Smooth muscle cell (in vitro differentiated cells): ENCODE data around the gene SAE1. TPM values are rescaled to one million over a fixed set of nuclear protein-coding genes. Genes with fewer than 3 reads are reported as not detected.

Source experiments
- DNase-seq: peaks from one replicate; lab custom pipeline; 2025; ENCODE audit not compliant: unreplicated experiment; lab: John Stamatoyannopoulos, UW
- H2AFZ ChIP-seq: fragments of 200-600 bp; sonication (generic); 2 replicates; pipeline ENCODE4 v1.6.0; 2016; ENCODE audit warnings: antibody characterized with exemption, low read depth, mild to moderate bottlenecking
- H3F3A ChIP-seq: fragments of 200-600 bp; sonication (generic); 2 replicates; pipeline ENCODE4 v1.6.0; 2017; ENCODE audit warnings: antibody characterized with exemption, low read depth
- H3K27ac ChIP-seq: fragments of 200-600 bp; sonication (generic); 2 replicates; pipeline ENCODE4 v1.5.1; 2016; ENCODE audit warnings: low read depth, mild to moderate bottlenecking
- H3K27me3 ChIP-seq: fragments of 200-600 bp; sonication (generic); 2 replicates; pipeline ENCODE4 v1.6.1; 2016; ENCODE audit warnings: low read depth, mild to moderate bottlenecking
- H3K36me3 ChIP-seq: fragments of 200-600 bp; sonication (generic); 2 replicates; pipeline ENCODE4 v1.5.1; 2016; ENCODE audit warnings: low read depth
- H3K4me1 ChIP-seq: fragments of 200-600 bp; sonication (generic); 2 replicates; pipeline ENCODE4 v1.5.1; 2016; ENCODE audit warnings: low read depth
- H3K4me2 ChIP-seq: fragments of 200-600 bp; sonication (generic); 2 replicates; pipeline ENCODE4 v1.6.0; 2016; ENCODE audit warnings: mild to moderate bottlenecking
- H3K4me3 ChIP-seq: fragments of 200-600 bp; sonication (generic); 2 replicates; pipeline ENCODE4 v1.5.1; 2016; ENCODE audit warnings: mild to moderate bottlenecking
- H3K79me2 ChIP-seq: fragments of 200-600 bp; sonication (generic); 2 replicates; pipeline ENCODE4 v1.6.0; 2016; ENCODE audit warnings: low read depth, mild to moderate bottlenecking
- H3K9ac ChIP-seq: fragments of 200-600 bp; sonication (generic); 2 replicates; pipeline ENCODE4 v1.6.0; 2016; ENCODE audit warnings: low read depth
- H3K9me3 ChIP-seq: fragments of 200-600 bp; sonication (generic); replicated peaks from 2 replicates; pipeline ENCODE4 v1.5.1; 2016; ENCODE audit warnings: low read depth
- H4K20me1 ChIP-seq: fragments of 200-600 bp; sonication (generic); 2 replicates; pipeline ENCODE4 v1.6.0; 2016; ENCODE audit warnings: low read depth
- CTCF ChIP-seq: fragments of 200-600 bp; sonication (generic); IDR thresholded peaks from 2 replicates; pipeline ENCODE4 v1.5.1; 2017; ENCODE audit warnings: borderline replicate concordance, mild to moderate bottlenecking, antibody characterized with exemption; ENCODE audit not compliant: insufficient read depth, poor library complexity, severe bottlenecking
- WGBS: methylation state at CpG from one replicate; pipeline ENCODE4 v1.1.7; 2016; ENCODE audit warnings: low lambda C conversion rate; 5-methylcytosine and 5-hydroxymethylcytosine counted together
- polyA plus RNA-seq: library from polyadenylated mRNA; unstranded; fragments of >200 nt; fragmentation: Nextera tagmentation; extraction: Ambion mirVana; gene quantifications from 2 replicates; pipeline ENCODE4 v1.2.1, GENCODE V29; 2016
- total RNA-seq: library from RNA; depleted of rRNA; stranded (reverse); fragments of >200 nt; gene quantifications from 2 replicates; pipeline ENCODE4 v1.2.3, GENCODE V29; 2014

Gene SAE1
- total and polyA plus RNA-seq, 2 experiments from 2014 or later = 65.9 to 89.4 TPM

DNA sequence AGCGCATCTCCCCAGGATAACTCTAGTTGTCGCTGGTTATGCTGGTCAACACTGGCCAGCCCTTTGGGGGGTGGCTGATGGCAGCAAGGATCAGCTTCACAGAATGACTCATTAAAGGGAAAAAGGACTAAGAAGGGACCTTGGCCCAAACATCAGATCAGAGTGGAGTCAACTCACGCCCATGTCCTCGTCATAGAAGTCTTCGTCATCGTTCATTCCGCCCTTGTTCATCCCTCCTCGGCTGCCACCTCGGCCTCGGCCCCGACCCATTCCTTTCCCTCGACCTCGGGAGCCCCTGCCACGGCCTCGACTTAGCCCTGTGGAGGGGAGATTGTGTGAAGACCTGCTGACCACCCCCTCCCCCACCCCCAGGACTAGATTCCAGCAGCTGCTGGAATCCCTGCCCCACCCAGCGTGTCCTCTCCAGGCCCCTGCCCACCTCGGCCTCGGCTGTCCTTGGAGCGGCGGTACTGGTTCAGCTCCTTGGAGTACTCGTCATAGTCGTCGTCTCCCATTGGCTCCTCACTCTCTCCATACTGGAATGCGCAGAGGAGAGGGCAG is 45.7 kb upstream of the SAE1 start:
- Histone ChIP-seq H3K4me2 (no peak overlapping the region), H3K9ac (no peak overlapping the region), H3F3A (no peaks in the 10 kb centered on the region), H3K4me3 (no peak overlapping the region), H3K9me3 (no peaks in the 10 kb centered on the region), H4K20me1 (peaks cover 3% of the 10 kb centered on the region), H3K4me1 (no peaks in the 10 kb centered on the region), H3K27ac (no peak overlapping the region), H2AFZ (no peak overlapping the region), H3K27me3 (no peaks in the 10 kb centered on the region), H3K79me2 (no peaks in the 10 kb centered on the region), H3K36me3 (peaks cover 7% of the 10 kb centered on the region)
- WGBS = 98% methylated on average over 24 of the region's 24 CpGs
- TF ChIP-seq CTCF = no peak
- DNase-seq = no peak

GRCh38 chr19:47086280-47086679 is 44.4 kb upstream of the SAE1 start:
- WGBS = 96% methylated on average over 17 of the region's 17 CpGs
- H3K4me2 ChIP-seq = no peak overlapping the region
- TF ChIP-seq CTCF = no peak
- peaks cover 7% of the 10 kb centered on the region for H3K36me3 ChIP-seq
- no peaks in the 10 kb centered on the region for H3K9me3 ChIP-seq
- H3K79me2 ChIP-seq = no peaks in the 10 kb centered on the region
- H2AFZ ChIP-seq = no peak overlapping the region
- H3K9ac ChIP-seq = no peak overlapping the region
- no peaks in the 10 kb centered on the region for H3K27me3 ChIP-seq
- peaks cover 5% of the 10 kb centered on the region for H4K20me1 ChIP-seq
- H3K4me1 ChIP-seq = no peaks in the 10 kb centered on the region
- H3F3A ChIP-seq = no peaks in the 10 kb centered on the region
- H3K4me3 ChIP-seq = no peak overlapping the region
- no peak overlapping the region for H3K27ac ChIP-seq
- no peak for DNase-seq

GRCh38 chr19:47089767-47090350 is 40.8 kb upstream of the SAE1 start:
- WGBS = 98% methylated on average over 21 of the region's 21 CpGs
- H3K9ac ChIP-seq = no peak overlapping the region

More at GRCh38 chr19:47089767-47090350, 40.8 kb upstream of the SAE1 start:
- peaks cover 11% of the 10 kb centered on the region for H3K79me2 ChIP-seq
- no peak overlapping the region for H2AFZ ChIP-seq
- peaks cover 3% of the 10 kb centered on the region for H3K36me3 ChIP-seq
- H3K4me3 ChIP-seq = no peak overlapping the region
- no peak for TF ChIP-seq CTCF
- no peak for DNase-seq
- no peak overlapping the region for H3K27ac ChIP-seq
- H3K9me3 ChIP-seq = no peaks in the 10 kb centered on the region
- H3F3A ChIP-seq = no peaks in the 10 kb centered on the region
- no peaks in the 10 kb centered on the region for H3K27me3 ChIP-seq
- peaks cover 20% of the 10 kb centered on the region for H4K20me1 ChIP-seq
- no peaks in the 10 kb centered on the region for H3K4me1 ChIP-seq
- no peak overlapping the region for H3K4me2 ChIP-seq
